Adrenal gland (tissue), 12 donors: ENCODE measurements around the gene CEP112. TPM values are rescaled to one million over a fixed set of nuclear protein-coding genes. Genes with fewer than 3 reads are reported as not detected.
"Not testable (repeated sequence)": the region's sequence is repeated elsewhere in the genome, so short reads cannot be mapped to it uniquely, and the experiment has no call there.

Experiments
- DNase-seq, 7 donors: peaks; one replicate each; pipeline ENCODE4 v3.0.0-alpha.2; 2019 to 2020
- H3K27ac ChIP-seq, 5 donors: fragments of 200-600 bp; sonication (generic) in 4 of 5; 1 replicate in 3 of 5; 2 replicates in 2 of 5; pipeline versions ENCODE4 v1.5.1 to v1.8.0; 2016 to 2020; ENCODE audit warnings: mild to moderate bottlenecking in 1 of 5
- H3K27me3 ChIP-seq: fragments of 200-600 bp; 2 replicates; pipeline ENCODE4 v1.8.0; 2021
- H3K36me3 ChIP-seq, 2 donors: fragments of 200-600 bp; replicated peaks in 1 of 2; 1 replicate in 1 of 2; 2 replicates in 1 of 2; pipeline versions ENCODE4 v1.5.1 to v1.8.0; 2018 to 2022
- H3K4me1 ChIP-seq, 2 donors: fragments of 200-600 bp; replicated peaks in 1 of 2; 1 replicate in 1 of 2; 2 replicates in 1 of 2; pipeline versions ENCODE4 v1.5.1 to v1.8.0; 2018 to 2021
- H3K4me3 ChIP-seq, 4 donors: fragments of 200-600 bp; sonication (generic) in 3 of 4; one replicate each; pipeline ENCODE4 v1.5.1; 2016 to 2018
- H3K9me3 ChIP-seq, 3 donors: fragments of 200-600 bp; sonication (generic) in 1 of 3; replicated peaks in 1 of 3; 1 replicate in 2 of 3; 2 replicates in 1 of 3; pipeline versions ENCODE4 v1.5.1 to v1.8.0; 2016 to 2021
- POLR2A ChIP-seq, 2 donors: fragments of 450-650 bp; IDR thresholded peaks; one replicate each; pipeline ENCODE4 v1.6.1; 2017; ENCODE audit warnings: antibody characterized with exemption in 2 of 2, mild to moderate bottlenecking in 2 of 2, moderate library complexity in 1 of 2
- WGBS, 4 donors: extraction: QIAGEN DNeasy Blood & Tissue Kit in 2 of 4; methylation state at CpG; one replicate each; pipeline versions ENCODE4 v1.1.5 to v1.1.7; 2013 to 2017; 5-methylcytosine and 5-hydroxymethylcytosine counted together
- intact Hi-C, 2 donors: fragments of 100-400 bp; cut with DNase I; formaldehyde crosslinking; loops; one replicate each; pipeline versions ENCODE4 v1.14.1 to v1.15.0; 2022 to 2023
- polyA plus RNA-seq, 3 donors: library from polyadenylated mRNA; stranded (reverse); fragments of 200-250 nt in 2 of 3; fragments of 350-450 nt in 1 of 3; fragmentation: Illumina TruSeq in 1 of 3; extraction: RNeasy Lipid Tissue Mini Kit (QIAGEN cat#74804) in 1 of 3; gene quantifications; one replicate each; pipeline ENCODE4 v1.2.3, GENCODE V29; 2013 to 2014
- total RNA-seq, 9 donors: library from RNA; depleted of rRNA in 4 of 9; stranded (reverse); fragments of >200 nt in 4 of 9; fragments of 120-200 nt in 1 of 9; fragmentation: NEBNext Ultra II Directional in 1 of 9; extraction: Animal tissue kit (Norgen Biotek cat#: 25700) in 1 of 9; gene quantifications; one replicate each; pipeline versions ENCODE4 v1.1.0 to v1.2.4, GENCODE V29; 2013 to 2023
- TF ChIP-seq, protein P1 (sequence below), 6 experiments: fragments of 450-650 bp in 4 of 6; fragments of 200-600 bp in 2 of 6; sonication (generic) in 1 of 6; IDR thresholded peaks; 1 replicate in 5 of 6; 2 replicates in 1 of 6; pipeline versions ENCODE4 v1.5.1 to v1.8.0; 2016 to 2021; ENCODE audit warnings: antibody characterized with exemption in 6 of 6, mild to moderate bottlenecking in 2 of 6, moderate library complexity in 1 of 6
- donor health status: healthy with polysubstance abuse.
- donor health status: Bipolar disorder and iron deficiency.
- donor health status: DM: yes; HTN: yes; CAD: no.
- donor health status: DM: no; HTN: no; CAD: no.
- donor health status: DM: no; HTN: no; CAD: no.
- donor health status: DM: yes; HTN: yes; CAD: no.

CEP112 gene
- total and polyA plus RNA-seq, 12 donors, result 4.2 to 24.1 (median 9.6) TPM

DNA sequence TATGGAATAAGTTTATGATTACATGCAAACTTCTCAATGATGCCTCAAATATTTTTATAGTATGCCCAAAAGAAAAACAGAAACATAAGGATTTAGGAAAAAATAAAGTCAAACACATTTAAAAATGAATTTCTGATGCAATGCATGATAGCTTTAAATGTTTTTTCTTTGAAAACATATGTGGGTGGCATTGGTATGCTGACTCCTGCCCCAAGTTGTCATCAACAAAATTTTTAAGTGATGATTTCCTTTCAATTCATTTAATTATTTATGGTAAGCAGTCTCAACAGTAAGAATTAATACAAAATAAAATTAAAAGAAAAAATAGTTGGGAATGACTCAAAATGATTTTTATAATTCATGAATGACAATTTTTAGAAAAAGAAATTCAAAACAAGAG, 104.9 kb downstream of the CEP112 start:
- Histone ChIP-seq H3K4me3 (no peak overlapping the region), H3K27me3 (no peaks in the 10 kb centered on the region), H3K27ac (no peak overlapping the region), H3K4me1 (no peaks in the 10 kb centered on the region), H3K36me3 (no peaks in the 10 kb centered on the region), H3K9me3 (peaks cover 0 to 13% (median 6%) of the 10 kb centered on the region in 3 donors)
- DNase-seq, result no peak
- TF ChIP-seq, protein P1, sequence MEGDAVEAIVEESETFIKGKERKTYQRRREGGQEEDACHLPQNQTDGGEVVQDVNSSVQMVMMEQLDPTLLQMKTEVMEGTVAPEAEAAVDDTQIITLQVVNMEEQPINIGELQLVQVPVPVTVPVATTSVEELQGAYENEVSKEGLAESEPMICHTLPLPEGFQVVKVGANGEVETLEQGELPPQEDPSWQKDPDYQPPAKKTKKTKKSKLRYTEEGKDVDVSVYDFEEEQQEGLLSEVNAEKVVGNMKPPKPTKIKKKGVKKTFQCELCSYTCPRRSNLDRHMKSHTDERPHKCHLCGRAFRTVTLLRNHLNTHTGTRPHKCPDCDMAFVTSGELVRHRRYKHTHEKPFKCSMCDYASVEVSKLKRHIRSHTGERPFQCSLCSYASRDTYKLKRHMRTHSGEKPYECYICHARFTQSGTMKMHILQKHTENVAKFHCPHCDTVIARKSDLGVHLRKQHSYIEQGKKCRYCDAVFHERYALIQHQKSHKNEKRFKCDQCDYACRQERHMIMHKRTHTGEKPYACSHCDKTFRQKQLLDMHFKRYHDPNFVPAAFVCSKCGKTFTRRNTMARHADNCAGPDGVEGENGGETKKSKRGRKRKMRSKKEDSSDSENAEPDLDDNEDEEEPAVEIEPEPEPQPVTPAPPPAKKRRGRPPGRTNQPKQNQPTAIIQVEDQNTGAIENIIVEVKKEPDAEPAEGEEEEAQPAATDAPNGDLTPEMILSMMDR (IDR thresholded peaks at IDR 0.05), result no peak
- no peak for TF ChIP-seq POLR2A (IDR thresholded peaks at IDR 0.05)
- intact Hi-C loops, result no loop called here

DNA sequence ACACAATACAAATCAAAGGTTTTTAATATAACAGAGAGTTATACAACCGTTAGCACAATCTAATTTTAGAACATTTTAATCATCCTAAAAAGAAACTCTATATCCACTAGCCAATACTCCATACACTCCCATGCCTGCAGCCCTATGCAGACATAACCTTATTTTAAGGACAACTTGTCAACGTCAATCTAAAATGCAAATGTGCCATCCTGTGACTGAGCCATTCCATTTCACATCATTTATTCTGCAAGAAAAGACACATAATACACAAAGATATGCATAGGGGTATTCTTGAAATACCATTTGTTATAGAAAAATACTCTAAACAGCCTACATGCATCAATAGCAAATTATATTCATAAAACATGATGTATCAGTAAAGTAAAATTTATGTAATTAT, 106.7 kb downstream of the CEP112 start:
- TF ChIP-seq, protein P1 (IDR thresholded peaks at IDR 0.05), result no peak
- no peak for TF ChIP-seq POLR2A (IDR thresholded peaks at IDR 0.05)

DNA sequence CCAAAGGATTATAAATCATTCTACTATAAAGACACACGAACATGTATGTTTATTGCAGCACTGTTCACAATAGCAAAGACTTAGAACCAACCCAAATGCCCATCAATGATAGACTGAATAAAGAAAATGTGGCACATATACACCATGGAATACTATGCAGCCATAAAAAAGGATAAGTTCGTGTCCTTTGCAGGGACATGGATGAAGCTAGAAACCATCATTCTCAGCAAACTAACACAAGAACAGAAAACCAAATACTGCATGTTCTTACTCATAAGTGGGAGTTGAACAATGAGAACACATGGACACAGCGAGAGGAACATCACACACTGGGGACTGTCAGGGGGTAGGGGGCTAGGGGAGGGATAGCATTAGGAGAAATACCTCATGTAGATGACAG, 111.3 kb downstream of the CEP112 start:
- H3K9me3 ChIP-seq, H3K36me3 ChIP-seq, H3K4me1 ChIP-seq, H3K4me3 ChIP-seq, intact Hi-C loops, DNase-seq, H3K27ac ChIP-seq, H3K27me3 ChIP-seq: not testable (repeated sequence)
- 89 to 98% (median 92%) methylated on average over 3 of the region's 3 CpGs for WGBS, 4 donors

More for the DNA sequence above, 106.7 kb downstream of the CEP112 start:
- H3K36me3 ChIP-seq, result no peaks in the 10 kb centered on the region
- H3K27me3 ChIP-seq, result no peaks in the 10 kb centered on the region
- peaks cover 0 to 8% (median 6%) of the 10 kb centered on the region in 3 donors for H3K9me3 ChIP-seq
- H3K4me3 ChIP-seq, result no peak overlapping the region
- intact Hi-C loops, result no loop called here
- H3K27ac ChIP-seq, result no peak overlapping the region
- WGBS, 4 donors, result 88 to 94% (median 91%) methylated on average over 2 of the region's 2 CpGs
- H3K4me1 ChIP-seq, result no peaks in the 10 kb centered on the region
- DNase-seq, result no peak

DNA sequence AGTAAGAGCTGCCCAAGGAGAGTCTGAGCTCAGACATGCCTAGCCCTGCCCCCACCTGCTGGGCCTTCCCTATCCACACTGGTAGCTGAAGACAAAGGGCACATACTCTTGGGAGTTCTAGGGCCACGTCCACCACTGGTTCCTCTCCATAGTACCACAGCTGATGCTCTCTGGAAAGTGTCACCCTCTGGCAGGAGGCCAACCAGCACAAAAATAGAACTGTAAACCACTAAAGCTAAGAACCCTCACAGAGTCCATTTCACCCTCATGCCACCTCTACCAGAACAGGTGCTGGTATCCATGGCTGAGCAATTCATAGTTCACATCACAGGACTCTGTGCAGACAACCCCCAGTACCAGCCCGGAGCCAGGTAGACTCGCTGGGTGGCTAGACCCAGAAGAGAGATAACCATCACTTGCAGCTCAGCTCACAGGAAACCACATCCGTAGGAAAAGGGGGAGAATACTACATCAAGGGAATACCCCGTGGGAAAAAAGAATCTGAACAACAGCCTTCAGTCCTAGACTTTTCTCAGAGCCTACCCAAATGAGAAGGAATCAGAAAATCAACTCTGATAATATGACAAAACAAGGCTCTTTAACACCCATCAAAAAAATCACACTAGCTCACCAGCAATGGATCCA, 115.3 kb downstream of the CEP112 start:
- intact Hi-C loops, result no loop called here
- Histone ChIP-seq H3K4me1 (no peaks in the 10 kb centered on the region), H3K27me3 (no peaks in the 10 kb centered on the region), H3K36me3 (no peaks in the 10 kb centered on the region), H3K27ac (no peak overlapping the region), H3K4me3 (no peak overlapping the region), H3K9me3 (no peaks in the 10 kb centered on the region)
- DNase-seq, result no peak
- TF ChIP-seq, protein P1 (IDR thresholded peaks at IDR 0.05), result no peak
- no peak for TF ChIP-seq POLR2A (IDR thresholded peaks at IDR 0.05)
- 64 to 90% (median 84%) methylated on average over 3 to 5 of the region's 5 CpGs for WGBS, 4 donors

DNA sequence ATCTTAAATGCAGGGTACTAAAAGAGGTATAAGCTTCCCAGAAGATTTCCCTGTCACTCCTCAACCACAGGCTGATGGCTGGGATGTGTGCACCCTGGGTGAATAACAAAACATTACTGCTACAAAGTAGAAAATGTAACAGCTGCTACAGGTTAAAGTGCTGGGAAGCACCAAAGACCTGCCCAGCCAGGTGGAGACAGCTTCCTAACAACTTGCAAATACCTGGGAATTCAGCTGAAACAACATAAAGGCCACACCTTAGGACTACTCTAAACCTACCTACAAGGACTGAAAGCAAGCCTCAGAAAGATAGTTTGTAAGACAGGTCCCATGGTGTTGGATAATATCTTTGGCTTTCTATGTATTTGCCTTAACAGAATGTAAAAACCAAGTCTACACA, 118.5 kb downstream of the CEP112 start:
- Histone ChIP-seq H3K27ac (no peak overlapping the region), H3K4me1 (no peaks in the 10 kb centered on the region), H3K9me3 (no peaks in the 10 kb centered on the region), H3K4me3 (no peak overlapping the region), H3K36me3 (no peaks in the 10 kb centered on the region), H3K27me3 (no peaks in the 10 kb centered on the region)
- DNase-seq, result no peak
- TF ChIP-seq POLR2A (IDR thresholded peaks at IDR 0.05), result no peak
- TF ChIP-seq, protein P1 (IDR thresholded peaks at IDR 0.05), result no peak
- intact Hi-C loops, result no loop called here
